ENCODE data around the gene CC2D1A. TPM values are rescaled to one million over a fixed set of nuclear protein-coding genes. Genes with fewer than 3 reads are reported as not detected.

Gene CC2D1A
- polyA plus RNA-seq, 1 experiment, result 5.1 TPM

- CTCF ChIA-PET, result interaction anchor here (0.6 kb wide), 4 partner anchors 91 to 1077 kb away, joined by 3 to 7 read pairs (median 4); no protein-coding TSS in a partner anchor
- POLR2A ChIA-PET, result interaction anchor here (0.7 kb wide), 3 partner anchors 102 to 578 kb away, joined by 3 to 5 read pairs (median 4); partner anchors contain the start of gene MRI1
- no peaks in the 10 kb centered on the region for H3K9me3 ChIP-seq (ENCODE audit: control insufficient read depth, insufficient read depth, low read length)
- H3K27me3 ChIP-seq (ENCODE audit: control insufficient read depth, insufficient read depth, low read length), result no peaks in the 10 kb centered on the region
- H3K27ac ChIP-seq (ENCODE audit: low read depth, low read length), result no peak overlapping the region
- no peak for DNase-seq (ENCODE audit: low read depth, low spot score)
- peak overlapping the region; percentile 57 for H3K4me3 ChIP-seq (ENCODE audit: low read depth, low read length)
- TF ChIP-seq CTCF (IDR thresholded peaks at IDR 0.05; ENCODE audit: low read depth, low read length), result no peak
These were observed 40.2 kb upstream of the CC2D1A start for GRCh38 chr19:13865571-13866462.

GRCh38 chr19:13866463-13867046 lies 39.4 kb upstream of the CC2D1A start:
- no peak for DNase-seq (ENCODE audit: low read depth, low spot score)
- POLR2A ChIA-PET, result interaction anchor here (0.7 kb wide), 1 partner anchor 102 kb away, joined by 3 read pairs; the partner anchor contains the start of gene MRI1
- peak overlapping the region; percentile 57 for H3K4me3 ChIP-seq (ENCODE audit: low read depth, low read length)
- no peaks in the 10 kb centered on the region for H3K27me3 ChIP-seq (ENCODE audit: control insufficient read depth, insufficient read depth, low read length)
- no peak for TF ChIP-seq CTCF (IDR thresholded peaks at IDR 0.05; ENCODE audit: low read depth, low read length)
- no peak overlapping the region for H3K27ac ChIP-seq (ENCODE audit: low read depth, low read length)
- H3K9me3 ChIP-seq (ENCODE audit: control insufficient read depth, insufficient read depth, low read length), result no peaks in the 10 kb centered on the region
- CTCF ChIA-PET, result no interaction called here

GRCh38 chr19:13868663-13869062 lies 37.3 kb upstream of the CC2D1A start:
- Histone ChIP-seq H3K4me3 (ENCODE audit: low read depth, low read length) (no peak overlapping the region), H3K27ac (ENCODE audit: low read depth, low read length) (no peak overlapping the region), H3K9me3 (ENCODE audit: control insufficient read depth, insufficient read depth, low read length) (no peaks in the 10 kb centered on the region), H3K27me3 (ENCODE audit: control insufficient read depth, insufficient read depth, low read length) (no peaks in the 10 kb centered on the region)
- no peak for DNase-seq (ENCODE audit: low read depth, low spot score)
- CTCF ChIA-PET, result interaction anchor here (0.6 to 1.5 kb wide), 2 partner anchors 81 to 147 kb away, joined by 3 to 7 read pairs; no protein-coding TSS in a partner anchor
- TF ChIP-seq CTCF (IDR thresholded peaks at IDR 0.05; ENCODE audit: low read depth, low read length), result no peak
- POLR2A ChIA-PET, result no interaction called here

- CTCF ChIA-PET, result interaction anchor here (1.5 kb wide), 2 partner anchors 148 to 206 kb away, joined by 3 to 5 read pairs; no protein-coding TSS in a partner anchor
- POLR2A ChIA-PET, result no interaction called here
- DNase-seq (ENCODE audit: low read depth, low spot score), result no peak
- no peak for TF ChIP-seq CTCF (IDR thresholded peaks at IDR 0.05; ENCODE audit: low read depth, low read length)
- H3K27me3 ChIP-seq (ENCODE audit: control insufficient read depth, insufficient read depth, low read length), result no peaks in the 10 kb centered on the region
- H3K4me3 ChIP-seq (ENCODE audit: low read depth, low read length), result no peak overlapping the region
- H3K9me3 ChIP-seq (ENCODE audit: control insufficient read depth, insufficient read depth, low read length), result no peaks in the 10 kb centered on the region
- H3K27ac ChIP-seq (ENCODE audit: low read depth, low read length), result no peak overlapping the region
These were observed 36.7 kb upstream of the CC2D1A start for GRCh38 chr19:13869281-13869680.

- no peak overlapping the region for H3K27ac ChIP-seq (ENCODE audit: low read depth, low read length)
- POLR2A ChIA-PET, result no interaction called here
- CTCF ChIA-PET, result interaction anchor here (1.5 kb wide), 1 partner anchor 204 kb away, joined by 5 read pairs; no protein-coding TSS in a partner anchor
- TF ChIP-seq CTCF (IDR thresholded peaks at IDR 0.05; ENCODE audit: low read depth, low read length), result no peak
- no peaks in the 10 kb centered on the region for H3K9me3 ChIP-seq (ENCODE audit: control insufficient read depth, insufficient read depth, low read length)
- H3K4me3 ChIP-seq (ENCODE audit: low read depth, low read length), result no peak overlapping the region
- H3K27me3 ChIP-seq (ENCODE audit: control insufficient read depth, insufficient read depth, low read length), result no peaks in the 10 kb centered on the region
- DNase-seq (ENCODE audit: low read depth, low spot score), result no peak
These were observed 35.1 kb upstream of the CC2D1A start for GRCh38 chr19:13870873-13871272.
